Measurements from ENCODE around the gene ACOD1.

DNA sequence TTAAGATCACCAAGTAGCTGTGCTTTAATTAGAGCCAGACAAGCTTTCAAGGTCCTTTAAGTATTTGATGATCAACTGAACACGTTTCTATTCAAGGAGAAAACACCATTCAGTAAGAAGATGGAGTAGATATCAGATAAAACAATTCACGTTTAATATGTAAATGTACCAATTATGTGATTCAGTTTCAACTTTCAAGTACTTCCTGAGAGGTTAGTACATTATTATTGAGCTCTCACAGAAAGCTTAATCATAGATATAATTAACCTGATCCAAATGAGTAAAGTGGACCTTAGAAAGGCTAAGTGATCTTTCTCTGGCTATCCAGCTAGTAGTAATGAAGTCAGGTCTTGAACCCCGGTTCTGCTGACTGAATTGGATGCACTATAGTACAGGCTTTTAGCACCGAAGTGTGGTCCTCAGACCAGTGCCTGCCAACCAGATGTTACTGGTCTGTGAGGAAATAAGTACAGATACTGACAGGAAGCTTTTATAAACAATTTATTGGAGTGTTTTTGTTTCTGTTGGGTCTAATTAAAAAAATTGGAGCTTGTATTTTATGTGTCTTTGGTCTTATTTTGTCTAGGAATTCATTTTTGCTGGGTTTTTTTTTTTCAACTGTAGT lies 53.8 kb downstream of the ACOD1 start:
- no peak for TF ChIP-seq POLR2AphosphoS5 (IDR thresholded peaks at IDR 0.05; ENCODE audit: low read depth, low read length)
- TF ChIP-seq, protein P1, sequence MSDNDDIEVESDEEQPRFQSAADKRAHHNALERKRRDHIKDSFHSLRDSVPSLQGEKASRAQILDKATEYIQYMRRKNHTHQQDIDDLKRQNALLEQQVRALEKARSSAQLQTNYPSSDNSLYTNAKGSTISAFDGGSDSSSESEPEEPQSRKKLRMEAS (IDR thresholded peaks at IDR 0.05; ENCODE audit: low read depth): no peak
